ENCODE data around the gene OBI1. TPM values are rescaled to one million over a fixed set of nuclear protein-coding genes. Genes with fewer than 3 reads are reported as not detected.

The OBI1 gene
- 14.3 and 18.7 TPM in 2 replicates for total RNA-seq (ENCODE audit: low replicate concordance)
- long read RNA-seq, transcript RNF219-201 (6 exons, 3,529 nt): major isoform, 48 of 62 reads
- long read RNA-seq, partial matches to known transcripts: 3 of 62 reads
- long read RNA-seq, other reads (novel, unspliced or antisense): 11 of 62 reads

- Mint-ChIP-seq H3K27ac (peak within 1 kb of the TSS; percentile 90), H3K4me3 (peak within 1 kb of the TSS; percentile 100), H3K27me3 (peaks cover 3% of the 10 kb centered on the region), H3K4me1 (ENCODE audit: unreplicated experiment) (peaks cover 16% of the 10 kb centered on the region), H3K36me3 (peaks cover 5% of the 10 kb centered on the region), H3K9me3 (peaks cover 4% of the 10 kb centered on the region)
- DNase-seq (ENCODE audit: extremely low spot score, unreplicated experiment): peak; percentile 90
- TF ChIP-seq CTCF (conservative IDR thresholded peaks at IDR 0.05): no peak
Measured at GRCh38 chr13:78658630-78659449, at the start of gene OBI1. Gene OBI1, minus strand, starts transcription at chr13:78659155. Its CDS starts 35 bp downstream, at chr13:78659120.

- Mint-ChIP-seq H3K4me1 (ENCODE audit: unreplicated experiment) (peaks cover 6% of the 10 kb centered on the region), H3K27ac (no peak overlapping the region), H3K4me3 (no peak overlapping the region), H3K27me3 (no peaks in the 10 kb centered on the region), H3K9me3 (peaks cover 6% of the 10 kb centered on the region), H3K36me3 (no peaks in the 10 kb centered on the region)
- TF ChIP-seq CTCF (conservative IDR thresholded peaks at IDR 0.05): no peak
- no peak for DNase-seq (ENCODE audit: extremely low spot score, unreplicated experiment)
Measured at GRCh38 chr13:78701383-78701782, 42.4 kb upstream of the OBI1 start.

GRCh38 chr13:78700121-78700910 is 41.4 kb upstream of the OBI1 start:
- Mint-ChIP-seq H3K27ac (no peak overlapping the region), H3K4me3 (no peak overlapping the region), H3K27me3 (peaks cover 4% of the 10 kb centered on the region), H3K36me3 (no peaks in the 10 kb centered on the region), H3K9me3 (peaks cover 6% of the 10 kb centered on the region), H3K4me1 (ENCODE audit: unreplicated experiment) (peaks cover 6% of the 10 kb centered on the region)
- TF ChIP-seq CTCF (conservative IDR thresholded peaks at IDR 0.05): no peak
- DNase-seq (ENCODE audit: extremely low spot score, unreplicated experiment): no peak

- peaks cover 12% of the 10 kb centered on the region for H3K27me3 Mint-ChIP-seq
- no peak overlapping the region for H3K27ac Mint-ChIP-seq
- no peaks in the 10 kb centered on the region for H3K4me1 Mint-ChIP-seq (ENCODE audit: unreplicated experiment)
- no peak overlapping the region for H3K4me3 Mint-ChIP-seq
- DNase-seq (ENCODE audit: extremely low spot score, unreplicated experiment): no peak
- no peaks in the 10 kb centered on the region for H3K36me3 Mint-ChIP-seq
- peaks cover 3% of the 10 kb centered on the region for H3K9me3 Mint-ChIP-seq
- no peak for TF ChIP-seq CTCF (conservative IDR thresholded peaks at IDR 0.05)
Measured at GRCh38 chr13:78689011-78689410, 30.1 kb upstream of the OBI1 start.

GRCh38 chr13:78686461-78686860 is 27.5 kb upstream of the OBI1 start:
- H3K27me3 Mint-ChIP-seq: peaks cover 9% of the 10 kb centered on the region
- H3K4me1 Mint-ChIP-seq (ENCODE audit: unreplicated experiment): no peaks in the 10 kb centered on the region
- no peak for TF ChIP-seq CTCF (conservative IDR thresholded peaks at IDR 0.05)
- H3K9me3 Mint-ChIP-seq: peaks cover 3% of the 10 kb centered on the region
- H3K27ac Mint-ChIP-seq: no peak overlapping the region
- no peak overlapping the region for H3K4me3 Mint-ChIP-seq
- DNase-seq (ENCODE audit: extremely low spot score, unreplicated experiment): no peak
- no peaks in the 10 kb centered on the region for H3K36me3 Mint-ChIP-seq

Measured in type B pancreatic cell (in vitro differentiated cells).